ENCODE measurements around the gene REPIN1.

The REPIN1 gene

GRCh38 chr7:150361807-150362621, 6.6 kb upstream of the REPIN1 start:
- no peak for DNase-seq

GRCh38 chr7:150363370-150363769, 5.3 kb upstream of the REPIN1 start:
- DNase-seq = peak; percentile 64

- no peak for DNase-seq
These were observed 4.8 kb upstream of the REPIN1 start for GRCh38 chr7:150363872-150364271.

- DNase-seq = no peak
These were observed 3.4 kb upstream of the REPIN1 start for GRCh38 chr7:150365194-150365593.

GRCh38 chr7:150365673-150366398, 2.8 kb upstream of the REPIN1 start:
- DNase-seq = no peak

DNA sequence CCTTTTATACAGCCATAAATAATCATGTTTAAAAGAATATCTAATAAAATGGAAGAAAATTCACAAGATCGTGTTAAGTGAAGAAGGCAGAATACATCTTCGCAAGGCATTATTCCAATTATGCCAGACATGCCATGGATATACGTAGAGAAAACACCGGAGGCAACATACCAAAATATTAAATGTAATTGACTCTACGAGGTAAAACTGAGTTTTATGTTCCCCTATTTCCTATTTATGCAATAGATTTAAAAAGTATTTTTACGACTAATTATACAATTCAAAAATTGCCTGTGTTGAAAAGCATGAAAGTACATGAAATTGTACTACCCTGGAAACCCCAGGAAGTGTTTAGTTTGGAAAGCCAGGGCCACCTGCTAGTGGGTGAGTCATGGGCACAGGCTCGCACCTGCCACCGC, 936 bp upstream of the REPIN1 start:
- peak; percentile 84 for DNase-seq

DNA sequence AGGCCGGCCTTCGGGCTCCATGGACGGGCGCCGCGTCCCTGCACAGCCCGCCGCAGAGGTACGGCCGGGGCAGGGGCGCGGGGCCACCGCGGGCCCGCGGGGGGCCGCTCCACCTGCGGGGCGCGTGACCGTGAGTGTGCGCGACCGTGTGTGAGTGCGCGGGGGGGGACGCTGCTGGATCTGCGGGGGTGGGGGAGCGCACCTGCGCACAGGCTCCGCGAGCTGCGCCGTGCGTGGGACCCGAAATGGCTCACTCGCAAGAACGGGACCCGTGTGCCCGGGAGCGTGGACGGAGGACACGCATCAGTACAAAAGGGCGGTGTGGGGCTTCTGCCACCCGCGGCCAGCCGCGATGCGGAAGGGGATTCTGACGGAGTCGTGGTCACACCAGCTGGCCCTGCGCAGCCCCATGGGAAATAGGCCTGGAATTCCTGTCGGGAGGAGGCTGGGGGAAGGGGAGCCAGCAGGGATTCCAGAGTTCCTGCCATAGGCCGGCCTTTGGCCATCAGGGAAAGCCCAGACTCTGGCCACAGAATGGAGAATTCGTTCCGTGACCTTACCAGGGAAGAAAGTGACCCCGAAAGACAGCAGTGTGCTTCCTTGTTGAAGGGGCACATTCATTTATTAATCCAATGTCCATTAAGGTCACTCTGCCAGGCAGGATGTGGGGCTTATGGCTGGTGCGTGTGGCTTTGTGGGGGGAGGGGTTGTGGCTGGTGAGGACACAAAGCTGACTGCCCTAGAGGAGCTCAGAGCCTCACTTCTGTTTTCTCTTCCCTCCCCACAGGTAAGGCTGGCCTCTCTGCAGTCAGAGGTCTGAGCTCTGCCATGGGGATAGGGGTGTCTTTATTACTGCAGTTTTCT, 494 bp downstream of the REPIN1 start:
- no peak for DNase-seq

GRCh38 chr7:150369748-150370501, 1.3 kb downstream of the REPIN1 start:
- no peak for DNase-seq

GRCh38 chr7:150370612-150371071, 2.0 kb downstream of the REPIN1 start:
- DNase-seq = no peak

DNA sequence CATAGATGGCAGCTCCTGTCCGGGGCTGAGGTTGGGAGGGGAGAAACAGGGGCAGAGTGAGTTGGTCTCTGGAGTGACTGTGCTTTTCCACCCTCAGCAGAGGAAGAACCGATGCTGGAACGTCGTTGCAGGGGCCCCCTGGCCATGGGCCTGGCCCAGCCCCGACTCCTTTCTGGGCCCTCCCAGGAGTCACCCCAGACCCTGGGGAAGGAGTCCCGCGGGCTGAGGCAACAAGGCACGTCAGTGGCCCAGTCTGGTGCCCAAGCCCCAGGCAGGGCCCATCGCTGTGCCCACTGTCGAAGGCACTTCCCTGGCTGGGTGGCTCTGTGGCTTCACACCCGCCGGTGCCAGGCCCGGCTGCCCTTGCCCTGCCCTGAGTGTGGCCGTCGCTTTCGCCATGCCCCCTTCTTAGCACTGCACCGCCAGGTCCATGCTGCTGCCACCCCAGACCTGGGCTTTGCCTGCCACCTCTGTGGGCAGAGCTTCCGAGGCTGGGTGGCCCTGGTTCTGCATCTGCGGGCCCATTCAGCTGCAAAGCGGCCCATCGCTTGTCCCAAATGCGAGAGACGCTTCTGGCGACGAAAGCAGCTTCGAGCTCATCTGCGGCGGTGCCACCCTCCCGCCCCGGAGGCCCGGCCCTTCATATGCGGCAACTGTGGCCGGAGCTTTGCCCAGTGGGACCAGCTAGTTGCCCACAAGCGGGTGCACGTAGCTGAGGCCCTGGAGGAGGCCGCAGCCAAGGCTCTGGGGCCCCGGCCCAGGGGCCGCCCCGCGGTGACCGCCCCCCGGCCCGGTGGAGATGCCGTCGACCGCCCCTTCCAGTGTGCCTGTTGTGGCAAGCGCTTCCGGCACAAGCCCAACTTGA, 2.7 kb downstream of the REPIN1 start:
- no peak for DNase-seq

GRCh38 chr7:150371996-150372270, 3.3 kb downstream of the REPIN1 start:
- no peak for DNase-seq

DNA sequence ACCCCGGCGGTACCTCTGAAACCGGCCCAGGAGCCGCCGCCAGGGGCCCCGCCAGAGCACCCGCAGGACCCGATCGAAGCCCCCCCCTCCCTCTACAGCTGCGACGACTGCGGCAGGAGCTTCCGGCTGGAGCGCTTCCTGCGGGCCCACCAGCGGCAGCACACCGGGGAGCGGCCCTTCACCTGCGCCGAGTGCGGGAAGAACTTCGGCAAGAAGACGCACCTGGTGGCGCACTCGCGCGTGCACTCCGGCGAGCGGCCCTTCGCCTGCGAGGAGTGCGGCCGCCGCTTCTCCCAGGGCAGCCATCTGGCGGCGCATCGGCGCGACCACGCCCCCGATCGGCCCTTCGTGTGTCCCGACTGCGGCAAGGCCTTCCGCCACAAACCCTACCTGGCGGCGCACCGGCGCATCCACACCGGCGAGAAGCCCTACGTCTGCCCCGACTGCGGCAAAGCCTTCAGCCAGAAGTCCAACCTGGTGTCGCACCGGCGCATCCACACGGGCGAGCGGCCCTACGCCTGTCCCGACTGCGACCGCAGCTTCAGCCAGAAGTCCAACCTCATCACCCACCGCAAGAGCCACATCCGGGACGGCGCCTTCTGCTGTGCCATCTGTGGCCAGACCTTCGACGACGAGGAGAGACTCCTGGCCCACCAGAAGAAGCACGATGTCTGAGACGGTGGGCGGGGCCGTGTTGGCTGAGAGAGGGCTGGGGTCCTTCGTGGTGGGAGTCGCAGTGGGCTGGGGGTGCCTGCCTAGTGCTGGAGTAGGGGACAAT, 3.8 kb downstream of the REPIN1 start:
- no peak for DNase-seq

- DNase-seq = no peak
These were observed 4.6 kb downstream of the REPIN1 start for GRCh38 chr7:150373049-150373801.

DNA sequence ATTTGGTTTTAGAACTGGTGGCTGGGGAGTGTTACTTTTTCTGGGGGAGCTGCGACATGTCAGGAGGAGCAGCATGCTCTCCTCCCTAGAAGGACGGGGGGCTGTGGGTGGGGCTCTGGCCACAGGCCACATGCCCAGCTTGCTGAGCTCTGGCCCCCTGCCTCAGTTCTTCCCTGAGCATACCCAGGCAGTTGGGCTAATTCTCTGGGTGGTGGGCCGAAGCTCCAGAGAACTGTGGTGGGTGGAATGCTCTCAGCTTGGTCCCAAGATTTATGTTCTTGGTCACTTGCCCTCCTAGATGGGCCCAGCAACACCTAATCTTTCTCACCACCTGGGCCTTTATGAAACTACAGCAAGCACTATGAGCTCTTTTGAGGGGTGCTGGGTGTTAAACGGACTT, 5.4 kb downstream of the REPIN1 start:
- DNase-seq = no peak

- no peak for DNase-seq
These were observed 5.8 kb downstream of the REPIN1 start for GRCh38 chr7:150374472-150374871.

DNA sequence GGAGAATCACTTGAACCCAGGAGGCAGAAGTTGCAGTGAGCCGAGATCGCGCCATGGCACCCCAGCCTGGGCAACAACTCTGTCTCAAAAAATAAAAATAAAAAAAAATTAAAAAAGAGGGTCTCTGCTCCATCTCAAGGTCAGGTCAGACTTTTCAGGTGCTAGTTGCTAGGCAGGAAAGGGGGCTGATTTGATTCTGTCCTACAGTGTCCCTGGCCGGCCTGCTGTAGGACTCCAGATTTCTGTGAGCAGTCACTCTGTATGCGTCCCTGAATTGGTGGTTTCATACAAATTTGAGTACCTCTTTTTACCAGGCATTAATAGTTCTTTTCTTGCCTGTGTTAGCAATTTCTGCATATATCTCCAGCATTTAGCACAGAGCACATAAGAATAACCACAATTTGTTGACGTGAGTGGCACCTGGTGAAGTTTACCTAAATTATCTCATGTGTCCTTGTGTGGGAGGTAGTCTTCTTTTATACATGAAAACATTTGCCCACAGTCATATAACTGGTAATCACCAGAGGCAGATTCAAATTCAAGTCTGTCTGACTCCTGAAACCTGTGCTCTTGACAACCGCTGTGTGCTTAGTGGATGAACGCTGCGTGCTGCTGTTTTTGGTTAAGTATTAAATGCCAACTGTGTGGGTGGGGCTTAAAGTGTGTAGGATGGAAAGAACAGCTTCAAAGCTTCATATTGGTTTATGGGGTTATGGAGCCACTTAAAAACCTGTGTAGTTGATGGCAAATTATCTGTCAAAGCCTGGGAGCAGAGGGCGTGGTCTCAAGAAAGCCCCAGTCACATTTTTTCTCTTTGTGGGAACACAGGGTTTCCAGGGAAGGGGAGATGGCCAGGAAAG, 7.3 kb downstream of the REPIN1 start:
- no peak for DNase-seq

DNA sequence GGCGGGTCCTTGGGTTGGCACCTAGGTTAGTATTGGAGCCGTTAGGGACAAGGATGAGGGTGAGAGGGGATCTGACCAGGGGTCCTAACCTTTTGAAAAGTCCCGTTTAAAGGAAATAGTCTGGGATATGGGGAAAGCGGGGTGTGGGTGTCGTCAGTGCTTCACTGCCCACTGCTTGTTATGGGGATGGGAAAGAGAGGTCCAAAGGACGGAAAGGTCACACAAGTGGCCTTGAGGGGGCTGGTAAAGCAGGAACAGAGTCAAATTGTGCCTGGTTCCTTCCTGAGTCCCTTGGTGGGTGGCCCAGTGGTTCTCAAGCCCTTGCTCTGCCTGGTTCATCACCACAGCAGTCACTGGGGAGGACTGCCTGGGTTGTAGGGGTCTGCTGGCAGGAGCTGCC, 7.9 kb downstream of the REPIN1 start:
- no peak for DNase-seq

- no peak for DNase-seq
These were observed 8.6 kb downstream of the REPIN1 start for GRCh38 chr7:150377196-150377595.

DNA sequence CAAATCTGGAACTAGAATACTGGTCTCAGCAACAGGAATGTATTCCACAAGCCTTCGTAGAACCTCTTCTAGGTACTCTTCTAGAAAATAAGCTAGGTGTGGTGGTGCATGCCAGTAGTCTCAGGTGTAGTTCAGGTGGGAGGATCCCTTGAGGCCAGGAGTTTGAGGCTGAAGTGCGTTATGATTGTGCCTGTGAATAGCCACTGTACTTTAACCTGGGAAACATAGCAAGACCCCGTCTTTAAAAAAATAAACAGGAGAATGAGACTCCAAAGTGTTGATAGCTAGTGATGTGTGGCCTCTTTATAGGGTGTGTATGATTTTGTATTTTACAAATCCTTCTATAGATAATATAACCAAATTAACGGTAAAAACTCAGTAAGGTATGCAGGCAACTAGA, 9.0 kb downstream of the REPIN1 start:
- DNase-seq = no peak

All from DMS 273 treated with DMSO at 0.1 percent for 48 hours (cell line).